GM23338 (cell line): Measurements from ENCODE around the gene RIPK1. TPM values are rescaled to one million over a fixed set of nuclear protein-coding genes. Genes with fewer than 3 reads are reported as not detected.

Experiments used
- ATAC-seq: fragments of 200-7000 bp; cut with Tn5 transposase; 3 replicates; pipeline ENCODE4 v1.9.1; 2020
- DNase-seq: peaks from one replicate; pipeline ENCODE4 v3.0.0-alpha.2; 2015; ENCODE audit warnings: low spot score
- H2AFZ ChIP-seq: fragments of 200-600 bp; sonication (generic); 2 replicates; pipeline ENCODE4 v1.8.0; 2016; ENCODE audit warnings: antibody characterized with exemption, mild to moderate bottlenecking, moderate library complexity
- H3F3A ChIP-seq: fragments of 200-600 bp; sonication (generic); replicated peaks from 2 replicates; pipeline ENCODE4 v1.8.0; 2017; ENCODE audit warnings: antibody characterized with exemption, mixed run types, low read depth
- H3K27ac ChIP-seq: fragments of 200-600 bp; sonication (generic); 2 replicates; pipeline ENCODE4 v1.6.1; 2016; ENCODE audit warnings: low read depth
- H3K27me3 ChIP-seq: fragments of 200-600 bp; sonication (generic); 2 replicates; pipeline ENCODE4 v1.8.0; 2016; ENCODE audit warnings: mild to moderate bottlenecking, mixed run types, moderate library complexity; ENCODE audit not compliant: insufficient read depth
- H3K36me3 ChIP-seq: fragments of 200-600 bp; sonication (generic); 2 replicates; pipeline ENCODE4 v1.8.0; 2016; ENCODE audit warnings: mild to moderate bottlenecking; ENCODE audit not compliant: insufficient read depth
- H3K4me1 ChIP-seq: fragments of 200-600 bp; sonication (generic); 2 replicates; pipeline ENCODE4 v1.8.0; 2016; ENCODE audit warnings: mild to moderate bottlenecking, moderate library complexity; ENCODE audit not compliant: insufficient read depth
- H3K4me2 ChIP-seq: fragments of 200-600 bp; sonication (generic); 2 replicates; pipeline ENCODE4 v1.7.1; 2017; ENCODE audit warnings: mixed run types
- H3K4me3 ChIP-seq: fragments of 200-600 bp; sonication (generic); 2 replicates; pipeline ENCODE4 v1.6.1; 2016; ENCODE audit warnings: mixed run types
- H3K79me2 ChIP-seq: fragments of 200-600 bp; sonication (generic); replicated peaks from 2 replicates; pipeline ENCODE4 v1.8.0; 2017; ENCODE audit warnings: mild to moderate bottlenecking; ENCODE audit not compliant: insufficient read depth
- H3K9me2 ChIP-seq: fragments of 200-600 bp; sonication (generic); 2 replicates; pipeline ENCODE4 v1.8.0; 2017; ENCODE audit not compliant: insufficient read depth
- H4K20me1 ChIP-seq: fragments of 200-600 bp; sonication (generic); replicated peaks from 2 replicates; pipeline ENCODE4 v1.8.0; 2017; ENCODE audit warnings: mild to moderate bottlenecking; ENCODE audit not compliant: insufficient read depth
- H3K27ac Mint-ChIP-seq: 2 replicates; pipeline ENCODE4 v1.8.0; 2020; ENCODE audit warnings: inconsistent platforms, mild to moderate bottlenecking, moderate library complexity, mixed read lengths
- H3K27me3 Mint-ChIP-seq: 3 replicates; pipeline ENCODE4 v1.8.0; 2022; ENCODE audit warnings: low read depth, mild to moderate bottlenecking, moderate library complexity, mixed read lengths, inconsistent platforms; ENCODE audit not compliant: insufficient read depth, poor library complexity
- H3K36me3 Mint-ChIP-seq: 3 replicates; pipeline ENCODE4 v1.8.0; 2021; ENCODE audit warnings: low read depth, mild to moderate bottlenecking, inconsistent platforms, moderate library complexity, mixed read lengths
- H3K4me1 Mint-ChIP-seq: 3 replicates; pipeline ENCODE4 v1.8.0; 2020; ENCODE audit warnings: mild to moderate bottlenecking, inconsistent platforms, mixed read lengths
- H3K4me3 Mint-ChIP-seq: 3 replicates; pipeline ENCODE4 v1.8.0; 2021; ENCODE audit warnings: moderate library complexity, mild to moderate bottlenecking, inconsistent platforms, mixed read lengths
- H3K9me3 Mint-ChIP-seq: 3 replicates; pipeline ENCODE4 v1.8.0; 2020; ENCODE audit warnings: moderate library complexity, mild to moderate bottlenecking, inconsistent platforms, mixed read lengths
- CREB1 ChIP-seq: fragments of 250-450 bp; sonication (Bioruptor Pico); IDR thresholded peaks from 2 replicates; pipeline ENCODE4 v1.5.0; 2020; ENCODE audit warnings: low read depth, mild to moderate bottlenecking, moderate library complexity
- EZH2 ChIP-seq: fragments of 200-600 bp; sonication (generic); IDR thresholded peaks from one replicate; pipeline ENCODE4 v1.8.0; 2017; ENCODE audit warnings: antibody characterized with exemption, mild to moderate bottlenecking, low read depth; ENCODE audit not compliant: unreplicated experiment
- EZH2phosphoT487 ChIP-seq: fragments of 200-600 bp; sonication (generic); IDR thresholded peaks from one replicate; pipeline ENCODE4 v1.8.1; 2018; ENCODE audit warnings: antibody characterized with exemption; ENCODE audit not compliant: unreplicated experiment
- JUNB ChIP-seq: IDR thresholded peaks from one replicate; pipeline ENCODE4 v1.6.1; 2016; ENCODE audit warnings: antibody characterized with exemption; ENCODE audit not compliant: unreplicated experiment
- NANOG ChIP-seq: IDR thresholded peaks from 2 replicates; pipeline ENCODE4 v1.6.1; 2016; ENCODE audit warnings: antibody characterized with exemption, borderline replicate concordance
- POLR2AphosphoS5 ChIP-seq: IDR thresholded peaks from 2 replicates; pipeline ENCODE4 v1.6.1; 2016; ENCODE audit warnings: antibody characterized with exemption, low read depth
- STAT1 ChIP-seq: IDR thresholded peaks from one replicate; pipeline ENCODE4 v1.6.1; 2016; ENCODE audit warnings: antibody characterized with exemption; ENCODE audit not compliant: unreplicated experiment
- ZNF114 ChIP-seq: fragments of 250-450 bp; sonication (Bioruptor Pico); IDR thresholded peaks from 2 replicates; pipeline ENCODE4 v1.5.0; 2020; ENCODE audit warnings: mild to moderate bottlenecking, moderate library complexity
- ZNF331 ChIP-seq: fragments of 250-450 bp; sonication (Bioruptor Pico); IDR thresholded peaks from 2 replicates; pipeline ENCODE4 v1.5.0; 2020; ENCODE audit warnings: low read depth, mild to moderate bottlenecking, moderate library complexity
- polyA plus RNA-seq: library from polyadenylated mRNA; unstranded; fragments of >200 nt; fragmentation: Nextera tagmentation; extraction: Ambion mirVana; gene quantifications from 2 replicates; pipeline ENCODE4 v1.2.1, GENCODE V29; 2016
- total RNA-seq: library from RNA; depleted of rRNA; stranded (reverse); fragments of >200 nt; shearing (Covaris generic); gene quantifications from 2 replicates; pipeline ENCODE4 v1.2.3, GENCODE V29; 2014
- TF ChIP-seq, protein P1 (sequence below): IDR thresholded peaks from one replicate; pipeline ENCODE4 v1.6.1; 2018; ENCODE audit warnings: antibody characterized with exemption; ENCODE audit not compliant: unreplicated experiment
- TF ChIP-seq, protein P2 (sequence below), 2 experiments: fragments of 200-600 bp in 1 of 2; sonication (generic) in 1 of 2; conservative IDR thresholded peaks; 2 replicates each; pipeline versions ENCODE4 v1.5.1 to v1.6.1; 2016 to 2017; ENCODE audit warnings: antibody characterized with exemption in 2 of 2, low read depth in 2 of 2, mild to moderate bottlenecking in 2 of 2, moderate library complexity in 1 of 2
- TF ChIP-seq, protein P3 (sequence below): IDR thresholded peaks from 2 replicates; pipeline ENCODE4 v1.6.1; 2016; ENCODE audit warnings: antibody characterized with exemption
- TF ChIP-seq, protein P4 (sequence below): fragments of 250-450 bp; sonication (Bioruptor Pico); IDR thresholded peaks from 2 replicates; pipeline ENCODE4 v1.5.0; 2020; ENCODE audit warnings: mild to moderate bottlenecking, moderate library complexity

Gene RIPK1
- total and polyA plus RNA-seq, 2 experiments from 2014 or later, result 5.7 to 19.4 TPM

DNA sequence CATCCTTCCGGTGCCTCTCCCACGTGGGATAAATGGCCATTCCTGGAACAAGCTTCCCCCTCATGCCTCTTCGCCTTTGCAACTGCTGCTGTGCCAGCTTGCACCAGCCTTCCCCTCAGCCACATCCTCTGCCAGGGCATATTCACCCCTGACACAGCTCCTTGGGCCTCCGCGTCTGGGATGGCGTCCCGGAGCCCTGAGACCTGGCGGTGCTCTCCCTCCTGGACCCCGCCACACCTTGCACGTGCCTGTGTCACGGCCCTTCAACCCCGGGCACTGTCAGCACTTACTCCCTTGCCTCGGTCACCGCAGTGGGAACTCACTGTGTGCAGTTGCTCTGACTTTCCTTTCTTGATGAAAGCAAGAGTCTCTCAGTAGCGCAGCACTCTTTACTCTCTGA lies 63.4 kb downstream of the RIPK1 start:
- Histone ChIP-seq H4K20me1 (no peaks in the 10 kb centered on the region; the same call in 1 of the 2 replicates), H3K27me3 (no peaks in the 10 kb centered on the region), H3K4me3 (no peak overlapping the region), H2AFZ (no peak overlapping the region), H3K36me3 (peaks cover 22% of the 10 kb centered on the region), H3K9me2 (no peaks in the 10 kb centered on the region), H3K27ac (no peak overlapping the region), H3K4me2 (no peak overlapping the region), H3F3A (no peaks in the 10 kb centered on the region), H3K4me1 (peaks cover 13% of the 10 kb centered on the region), H3K79me2 (no peaks in the 10 kb centered on the region)
- Mint-ChIP-seq H3K27me3 (peaks cover 1% of the 10 kb centered on the region), H3K27ac (no peak overlapping the region), H3K4me1 (peaks cover 14% of the 10 kb centered on the region), H3K9me3 (no peaks in the 10 kb centered on the region), H3K4me3 (no peak overlapping the region), H3K36me3 (peaks cover 84% of the 10 kb centered on the region)
- TF ChIP-seq EZH2phosphoT487, result no peak
- TF ChIP-seq EZH2, result no peak
- TF ChIP-seq STAT1, result no peak
- TF ChIP-seq, protein P1, sequence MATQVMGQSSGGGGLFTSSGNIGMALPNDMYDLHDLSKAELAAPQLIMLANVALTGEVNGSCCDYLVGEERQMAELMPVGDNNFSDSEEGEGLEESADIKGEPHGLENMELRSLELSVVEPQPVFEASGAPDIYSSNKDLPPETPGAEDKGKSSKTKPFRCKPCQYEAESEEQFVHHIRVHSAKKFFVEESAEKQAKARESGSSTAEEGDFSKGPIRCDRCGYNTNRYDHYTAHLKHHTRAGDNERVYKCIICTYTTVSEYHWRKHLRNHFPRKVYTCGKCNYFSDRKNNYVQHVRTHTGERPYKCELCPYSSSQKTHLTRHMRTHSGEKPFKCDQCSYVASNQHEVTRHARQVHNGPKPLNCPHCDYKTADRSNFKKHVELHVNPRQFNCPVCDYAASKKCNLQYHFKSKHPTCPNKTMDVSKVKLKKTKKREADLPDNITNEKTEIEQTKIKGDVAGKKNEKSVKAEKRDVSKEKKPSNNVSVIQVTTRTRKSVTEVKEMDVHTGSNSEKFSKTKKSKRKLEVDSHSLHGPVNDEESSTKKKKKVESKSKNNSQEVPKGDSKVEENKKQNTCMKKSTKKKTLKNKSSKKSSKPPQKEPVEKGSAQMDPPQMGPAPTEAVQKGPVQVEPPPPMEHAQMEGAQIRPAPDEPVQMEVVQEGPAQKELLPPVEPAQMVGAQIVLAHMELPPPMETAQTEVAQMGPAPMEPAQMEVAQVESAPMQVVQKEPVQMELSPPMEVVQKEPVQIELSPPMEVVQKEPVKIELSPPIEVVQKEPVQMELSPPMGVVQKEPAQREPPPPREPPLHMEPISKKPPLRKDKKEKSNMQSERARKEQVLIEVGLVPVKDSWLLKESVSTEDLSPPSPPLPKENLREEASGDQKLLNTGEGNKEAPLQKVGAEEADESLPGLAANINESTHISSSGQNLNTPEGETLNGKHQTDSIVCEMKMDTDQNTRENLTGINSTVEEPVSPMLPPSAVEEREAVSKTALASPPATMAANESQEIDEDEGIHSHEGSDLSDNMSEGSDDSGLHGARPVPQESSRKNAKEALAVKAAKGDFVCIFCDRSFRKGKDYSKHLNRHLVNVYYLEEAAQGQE, result no peak
- TF ChIP-seq CREB1 (CRISPR knock-in tag), result no peak
- no peak for TF ChIP-seq NANOG
- TF ChIP-seq, protein P2, sequence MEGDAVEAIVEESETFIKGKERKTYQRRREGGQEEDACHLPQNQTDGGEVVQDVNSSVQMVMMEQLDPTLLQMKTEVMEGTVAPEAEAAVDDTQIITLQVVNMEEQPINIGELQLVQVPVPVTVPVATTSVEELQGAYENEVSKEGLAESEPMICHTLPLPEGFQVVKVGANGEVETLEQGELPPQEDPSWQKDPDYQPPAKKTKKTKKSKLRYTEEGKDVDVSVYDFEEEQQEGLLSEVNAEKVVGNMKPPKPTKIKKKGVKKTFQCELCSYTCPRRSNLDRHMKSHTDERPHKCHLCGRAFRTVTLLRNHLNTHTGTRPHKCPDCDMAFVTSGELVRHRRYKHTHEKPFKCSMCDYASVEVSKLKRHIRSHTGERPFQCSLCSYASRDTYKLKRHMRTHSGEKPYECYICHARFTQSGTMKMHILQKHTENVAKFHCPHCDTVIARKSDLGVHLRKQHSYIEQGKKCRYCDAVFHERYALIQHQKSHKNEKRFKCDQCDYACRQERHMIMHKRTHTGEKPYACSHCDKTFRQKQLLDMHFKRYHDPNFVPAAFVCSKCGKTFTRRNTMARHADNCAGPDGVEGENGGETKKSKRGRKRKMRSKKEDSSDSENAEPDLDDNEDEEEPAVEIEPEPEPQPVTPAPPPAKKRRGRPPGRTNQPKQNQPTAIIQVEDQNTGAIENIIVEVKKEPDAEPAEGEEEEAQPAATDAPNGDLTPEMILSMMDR (conservative IDR thresholded peaks at IDR 0.05; ENCODE audit: low read depth in 2 of 2), result no peak
- TF ChIP-seq, protein P3, sequence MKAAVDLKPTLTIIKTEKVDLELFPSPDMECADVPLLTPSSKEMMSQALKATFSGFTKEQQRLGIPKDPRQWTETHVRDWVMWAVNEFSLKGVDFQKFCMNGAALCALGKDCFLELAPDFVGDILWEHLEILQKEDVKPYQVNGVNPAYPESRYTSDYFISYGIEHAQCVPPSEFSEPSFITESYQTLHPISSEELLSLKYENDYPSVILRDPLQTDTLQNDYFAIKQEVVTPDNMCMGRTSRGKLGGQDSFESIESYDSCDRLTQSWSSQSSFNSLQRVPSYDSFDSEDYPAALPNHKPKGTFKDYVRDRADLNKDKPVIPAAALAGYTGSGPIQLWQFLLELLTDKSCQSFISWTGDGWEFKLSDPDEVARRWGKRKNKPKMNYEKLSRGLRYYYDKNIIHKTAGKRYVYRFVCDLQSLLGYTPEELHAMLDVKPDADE, result no peak
- no peak for TF ChIP-seq ZNF331 (CRISPR knock-in tag)
- TF ChIP-seq, protein P4, sequence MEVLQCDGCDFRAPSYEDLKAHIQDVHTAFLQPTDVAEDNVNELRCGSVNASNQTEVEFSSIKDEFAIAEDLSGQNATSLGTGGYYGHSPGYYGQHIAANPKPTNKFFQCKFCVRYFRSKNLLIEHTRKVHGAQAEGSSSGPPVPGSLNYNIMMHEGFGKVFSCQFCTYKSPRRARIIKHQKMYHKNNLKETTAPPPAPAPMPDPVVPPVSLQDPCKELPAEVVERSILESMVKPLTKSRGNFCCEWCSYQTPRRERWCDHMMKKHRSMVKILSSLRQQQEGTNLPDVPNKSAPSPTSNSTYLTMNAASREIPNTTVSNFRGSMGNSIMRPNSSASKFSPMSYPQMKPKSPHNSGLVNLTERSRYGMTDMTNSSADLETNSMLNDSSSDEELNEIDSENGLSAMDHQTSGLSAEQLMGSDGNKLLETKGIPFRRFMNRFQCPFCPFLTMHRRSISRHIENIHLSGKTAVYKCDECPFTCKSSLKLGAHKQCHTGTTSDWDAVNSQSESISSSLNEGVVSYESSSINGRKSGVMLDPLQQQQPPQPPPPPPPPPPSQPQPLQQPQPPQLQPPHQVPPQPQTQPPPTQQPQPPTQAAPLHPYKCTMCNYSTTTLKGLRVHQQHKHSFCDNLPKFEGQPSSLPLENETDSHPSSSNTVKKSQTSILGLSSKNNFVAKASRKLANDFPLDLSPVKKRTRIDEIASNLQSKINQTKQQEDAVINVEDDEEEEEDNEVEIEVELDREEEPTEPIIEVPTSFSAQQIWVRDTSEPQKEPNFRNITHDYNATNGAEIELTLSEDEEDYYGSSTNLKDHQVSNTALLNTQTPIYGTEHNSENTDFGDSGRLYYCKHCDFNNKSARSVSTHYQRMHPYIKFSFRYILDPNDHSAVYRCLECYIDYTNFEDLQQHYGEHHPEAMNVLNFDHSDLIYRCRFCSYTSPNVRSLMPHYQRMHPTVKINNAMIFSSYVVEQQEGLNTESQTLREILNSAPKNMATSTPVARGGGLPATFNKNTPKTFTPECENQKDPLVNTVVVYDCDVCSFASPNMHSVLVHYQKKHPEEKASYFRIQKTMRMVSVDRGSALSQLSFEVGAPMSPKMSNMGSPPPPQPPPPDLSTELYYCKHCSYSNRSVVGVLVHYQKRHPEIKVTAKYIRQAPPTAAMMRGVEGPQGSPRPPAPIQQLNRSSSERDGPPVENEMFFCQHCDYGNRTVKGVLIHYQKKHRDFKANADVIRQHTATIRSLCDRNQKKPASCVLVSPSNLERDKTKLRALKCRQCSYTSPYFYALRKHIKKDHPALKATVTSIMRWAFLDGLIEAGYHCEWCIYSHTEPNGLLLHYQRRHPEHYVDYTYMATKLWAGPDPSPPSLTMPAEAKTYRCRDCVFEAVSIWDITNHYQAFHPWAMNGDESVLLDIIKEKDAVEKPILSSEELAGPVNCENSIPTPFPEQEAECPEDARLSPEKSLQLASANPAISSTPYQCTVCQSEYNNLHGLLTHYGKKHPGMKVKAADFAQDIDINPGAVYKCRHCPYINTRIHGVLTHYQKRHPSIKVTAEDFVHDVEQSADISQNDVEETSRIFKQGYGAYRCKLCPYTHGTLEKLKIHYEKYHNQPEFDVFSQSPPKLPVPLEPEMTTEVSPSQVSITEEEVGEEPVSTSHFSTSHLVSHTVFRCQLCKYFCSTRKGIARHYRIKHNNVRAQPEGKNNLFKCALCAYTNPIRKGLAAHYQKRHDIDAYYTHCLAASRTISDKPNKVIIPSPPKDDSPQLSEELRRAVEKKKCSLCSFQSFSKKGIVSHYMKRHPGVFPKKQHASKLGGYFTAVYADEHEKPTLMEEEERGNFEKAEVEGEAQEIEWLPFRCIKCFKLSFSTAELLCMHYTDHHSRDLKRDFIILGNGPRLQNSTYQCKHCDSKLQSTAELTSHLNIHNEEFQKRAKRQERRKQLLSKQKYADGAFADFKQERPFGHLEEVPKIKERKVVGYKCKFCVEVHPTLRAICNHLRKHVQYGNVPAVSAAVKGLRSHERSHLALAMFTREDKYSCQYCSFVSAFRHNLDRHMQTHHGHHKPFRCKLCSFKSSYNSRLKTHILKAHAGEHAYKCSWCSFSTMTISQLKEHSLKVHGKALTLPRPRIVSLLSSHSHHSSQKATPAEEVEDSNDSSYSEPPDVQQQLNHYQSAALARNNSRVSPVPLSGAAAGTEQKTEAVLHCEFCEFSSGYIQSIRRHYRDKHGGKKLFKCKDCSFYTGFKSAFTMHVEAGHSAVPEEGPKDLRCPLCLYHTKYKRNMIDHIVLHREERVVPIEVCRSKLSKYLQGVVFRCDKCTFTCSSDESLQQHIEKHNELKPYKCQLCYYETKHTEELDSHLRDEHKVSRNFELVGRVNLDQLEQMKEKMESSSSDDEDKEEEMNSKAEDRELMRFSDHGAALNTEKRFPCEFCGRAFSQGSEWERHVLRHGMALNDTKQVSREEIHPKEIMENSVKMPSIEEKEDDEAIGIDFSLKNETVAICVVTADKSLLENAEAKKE (CRISPR knock-in tag), result no peak
- TF ChIP-seq JUNB, result no peak
- no peak for TF ChIP-seq ZNF114 (CRISPR knock-in tag)
- no peak for TF ChIP-seq POLR2AphosphoS5
- no peak for ATAC-seq
- DNase-seq, result no peak
